ENCODE data around the gene SRF. TPM values are rescaled to one million over a fixed set of nuclear protein-coding genes. Genes with fewer than 3 reads are reported as not detected.

Gene SRF
- total and polyA plus RNA-seq, 9 donors, result 21.0 to 73.3 (median 32.3) TPM

- H3K4me3 ChIP-seq, result no peak overlapping the region
- intact Hi-C loops (cut with DNase I), result loop anchor here in 1 of 4 donors (10.0 kb wide), 1 partner anchor 278 kb away; no protein-coding TSS in a partner anchor
- H3K27me3 ChIP-seq, result no peaks in the 10 kb centered on the region
- no peak for TF ChIP-seq EP300 (IDR thresholded peaks at IDR 0.05)
- no peak overlapping the region for H3K27ac ChIP-seq
- peak in 1 of 5 donors; percentile 3 for DNase-seq
- H3K36me3 ChIP-seq, result no peaks in the 10 kb centered on the region
- H3K4me1 ChIP-seq (ENCODE audit: insufficient read depth), result peaks cover 3% of the 10 kb centered on the region
- H3K9me3 ChIP-seq, result no peaks in the 10 kb centered on the region
- 85 to 93% (median 91%) methylated on average over 11 of the region's 11 CpGs for WGBS, 3 donors
Observed at GRCh38 chr6:43226192-43226851, 55.3 kb downstream of the SRF start.

GRCh38 chr6:43228951-43229802 lies 58.1 kb downstream of the SRF start, which contains the start of gene DNPH1:
Gene DNPH1 (minus strand): TSS chr6:43229481. CDS start chr6:43229456, 25 bp downstream.
- Histone ChIP-seq H3K27me3 (no peaks in the 10 kb centered on the region), H3K4me1 (ENCODE audit: insufficient read depth) (peaks cover 3% of the 10 kb centered on the region), H3K4me3 (peak within 1 kb of the TSS; percentile 59), H3K36me3 (no peaks in the 10 kb centered on the region), H3K27ac (peak within 1 kb of the TSS; percentile 33 to 64), H3K9me3 (no peaks in the 10 kb centered on the region)
- intact Hi-C loops (cut with DNase I), result loop anchor here in 1 of 4 donors (10.0 kb wide), 1 partner anchor 276 kb away; no protein-coding TSS in a partner anchor
- DNase-seq, result peak; percentile 75 to 89 (median 81)
- 1 to 3% (median 1%) methylated on average over 35 to 82 of the region's 82 CpGs for WGBS, 3 donors
- TF ChIP-seq POLR2A (IDR thresholded peaks at IDR 0.05) (peak; percentile 33), EP300 (IDR thresholded peaks at IDR 0.05) (no peak), CTCF (IDR thresholded peaks at IDR 0.05) (peak; percentile 89 to 96 (median 96))

- WGBS, 3 donors, result 58 to 68% (median 61%) methylated on average over 17 of the region's 17 CpGs
- TF ChIP-seq POLR2A (IDR thresholded peaks at IDR 0.05), result no peak
- no peak for TF ChIP-seq CTCF (IDR thresholded peaks at IDR 0.05)
- TF ChIP-seq EP300 (IDR thresholded peaks at IDR 0.05), result no peak
- peak overlapping the region; percentile 59 for H3K4me3 ChIP-seq
- peaks cover 3% of the 10 kb centered on the region for H3K4me1 ChIP-seq (ENCODE audit: insufficient read depth)
- no peaks in the 10 kb centered on the region for H3K27me3 ChIP-seq
- intact Hi-C loops (cut with DNase I), result loop anchor here in 1 of 4 donors (10.0 kb wide), 1 partner anchor 275 kb away; no protein-coding TSS in a partner anchor
- peak overlapping the region in 1 of 2 donors; percentile 64 for H3K27ac ChIP-seq
- H3K9me3 ChIP-seq, result no peaks in the 10 kb centered on the region
- no peaks in the 10 kb centered on the region for H3K36me3 ChIP-seq
- no peak for DNase-seq
Observed at GRCh38 chr6:43229803-43230620, 58.9 kb downstream of the SRF start.

- no peak for TF ChIP-seq CTCF (IDR thresholded peaks at IDR 0.05)
- no peak for TF ChIP-seq EP300 (IDR thresholded peaks at IDR 0.05)
- no peak for TF ChIP-seq POLR2A (IDR thresholded peaks at IDR 0.05)
Observed at GRCh38 chr6:43231053-43231452, 60.0 kb downstream of the SRF start.

More at GRCh38 chr6:43231053-43231452, 60.0 kb downstream of the SRF start:
- intact Hi-C loops (cut with DNase I), result no loop called here
- Histone ChIP-seq H3K27ac (no peak overlapping the region), H3K36me3 (no peaks in the 10 kb centered on the region), H3K4me3 (no peak overlapping the region), H3K27me3 (no peaks in the 10 kb centered on the region), H3K4me1 (ENCODE audit: insufficient read depth) (peaks cover 3% of the 10 kb centered on the region), H3K9me3 (no peaks in the 10 kb centered on the region)
- no peak for DNase-seq
- 87 to 91% (median 88%) methylated on average over 4 of the region's 4 CpGs for WGBS, 3 donors

Other genes with a start within 250 kb of the SRF start
- 10 to 100 TPM; 25.3 to 61.2 (median 44.5) TPM for gene CNPY3, start 241.8 kb upstream of the SRF start, total RNA-seq
- 10 to 100 TPM; 36.8 to 40.0 TPM for gene CNPY3, start 241.8 kb upstream of the SRF start, polyA plus RNA-seq
- gene GNMT, start 210.5 kb upstream of the SRF start, total RNA-seq, result 1 to 10 TPM in 4 of 7 donors, under 1 TPM in 3; 0.57 to 2.7 (median 1.3) TPM
- 1 to 10 TPM in 1 of 2 donors, under 1 TPM in 1; 0.35 to 1.1 TPM for gene GNMT, start 210.5 kb upstream of the SRF start, polyA plus RNA-seq
- gene PEX6, start 192.1 kb upstream of the SRF start, total RNA-seq, result 10 to 100 TPM; 23.1 to 41.0 (median 29.8) TPM
- 10 to 100 TPM in 1 of 2 donors, 1 to 10 TPM in 1; 8.8 to 30.2 TPM for gene PEX6, start 192.1 kb upstream of the SRF start, polyA plus RNA-seq
- gene PPP2R5D, start 186.7 kb upstream of the SRF start, total RNA-seq, result 10 to 100 TPM; 20.4 to 40.5 (median 34.1) TPM
- 10 to 100 TPM; 30.4 to 78.1 TPM for gene PPP2R5D, start 186.7 kb upstream of the SRF start, polyA plus RNA-seq
- gene MEA1, start 157.3 kb upstream of the SRF start, total RNA-seq, result 10 to 100 TPM; 48.2 to 69.8 (median 60.1) TPM
- 10 to 100 TPM; 75.9 to 95.1 TPM for gene MEA1, start 157.3 kb upstream of the SRF start, polyA plus RNA-seq
- gene KLHDC3, start 157.0 kb upstream of the SRF start, total RNA-seq, result 10 to 100 TPM; 40.9 to 78.8 (median 55.1) TPM
- gene KLHDC3, start 157.0 kb upstream of the SRF start, polyA plus RNA-seq, result 10 to 100 TPM; 72.1 to 90.9 TPM
- gene RRP36, start 149.6 kb upstream of the SRF start, total RNA-seq, result 10 to 100 TPM; 24.7 to 50.4 (median 36.0) TPM
- gene RRP36, start 149.6 kb upstream of the SRF start, polyA plus RNA-seq, result 10 to 100 TPM; 23.6 to 58.7 TPM
- gene CUL7, start 117.4 kb upstream of the SRF start, total RNA-seq, result 10 to 100 TPM; 15.6 to 29.1 (median 25.0) TPM
- 10 to 100 TPM in 1 of 2 donors, 1 to 10 TPM in 1; 9.3 to 13.9 TPM for gene CUL7, start 117.4 kb upstream of the SRF start, polyA plus RNA-seq
- gene MRPL2, start 111.8 kb upstream of the SRF start, total RNA-seq, result 10 to 100 TPM; 11.5 to 56.7 (median 47.3) TPM
- 10 to 100 TPM; 37.2 to 55.6 TPM for gene MRPL2, start 111.8 kb upstream of the SRF start, polyA plus RNA-seq
- gene KLC4, start 111.6 kb upstream of the SRF start, total RNA-seq, result 10 to 100 TPM; 17.8 to 29.8 (median 24.7) TPM
- 10 to 100 TPM; 14.7 to 27.2 TPM for gene KLC4, start 111.6 kb upstream of the SRF start, polyA plus RNA-seq
- gene PTK7, start 95.0 kb upstream of the SRF start, total RNA-seq, result 100 to 1,000 TPM in 4 of 7 donors, 10 to 100 TPM in 3; 65.7 to 167 (median 105) TPM
- gene PTK7, start 95.0 kb upstream of the SRF start, polyA plus RNA-seq, result 10 to 100 TPM; 44.4 to 79.6 TPM
- gene CUL9, start 10.9 kb downstream of the SRF start, total RNA-seq, result 10 to 100 TPM; 24.2 to 44.5 (median 33.0) TPM
- 10 to 100 TPM; 15.9 to 20.8 TPM for gene CUL9, start 10.9 kb downstream of the SRF start, polyA plus RNA-seq
- gene DNPH1, start 58.2 kb downstream of the SRF start, total RNA-seq, result 100 to 1,000 TPM in 1 of 7 donors, 10 to 100 TPM in 6; 25.0 to 120 (median 44.7) TPM
- 10 to 100 TPM; 13.6 to 55.5 TPM for gene DNPH1, start 58.2 kb downstream of the SRF start, polyA plus RNA-seq
- under 1 TPM in 2 of 7 donors, not detected in 5; 0.03 to 0.11 TPM for gene TTBK1, start 72.2 kb downstream of the SRF start, total RNA-seq
- gene TTBK1, start 72.2 kb downstream of the SRF start, polyA plus RNA-seq, result under 1 TPM in 1 of 2 donors, not detected in 1; 0.06 TPM
- gene SLC22A7, start 127.0 kb downstream of the SRF start, total RNA-seq, result under 1 TPM in 1 of 7 donors, not detected in 6; 0.36 TPM
- not detected for gene SLC22A7, start 127.0 kb downstream of the SRF start, polyA plus RNA-seq
- gene CRIP3, start 137.6 kb downstream of the SRF start, total RNA-seq, result 1 to 10 TPM in 6 of 7 donors, under 1 TPM in 1; 0.80 to 2.6 (median 1.6) TPM
- gene CRIP3, start 137.6 kb downstream of the SRF start, polyA plus RNA-seq, result 1 to 10 TPM; 1.7 to 1.8 TPM
- 10 to 100 TPM; 11.4 to 26.0 (median 19.9) TPM for gene ZNF318, start 198.4 kb downstream of the SRF start, total RNA-seq
- 10 to 100 TPM in 1 of 2 donors, 1 to 10 TPM in 1; 8.3 to 17.4 TPM for gene ZNF318, start 198.4 kb downstream of the SRF start, polyA plus RNA-seq